B cell (primary cell): ENCODE results near the gene MAP3K5.

Experiments
- EZH2 ChIP-seq: IDR thresholded peaks from 2 replicates; pipeline ENCODE4 v1.6.1; 2012; ENCODE audit warnings: borderline replicate concordance, low read depth, mild to moderate bottlenecking, moderate library complexity, low read length; ENCODE audit not compliant: insufficient read depth, poor library complexity, severe bottlenecking
- TF ChIP-seq, protein P1 (sequence below): fragments of 200-600 bp; IDR thresholded peaks from one replicate; pipeline ENCODE4 v1.8.0; 2022; ENCODE audit warnings: antibody characterized with exemption, mild to moderate bottlenecking

- TF ChIP-seq, protein P1, sequence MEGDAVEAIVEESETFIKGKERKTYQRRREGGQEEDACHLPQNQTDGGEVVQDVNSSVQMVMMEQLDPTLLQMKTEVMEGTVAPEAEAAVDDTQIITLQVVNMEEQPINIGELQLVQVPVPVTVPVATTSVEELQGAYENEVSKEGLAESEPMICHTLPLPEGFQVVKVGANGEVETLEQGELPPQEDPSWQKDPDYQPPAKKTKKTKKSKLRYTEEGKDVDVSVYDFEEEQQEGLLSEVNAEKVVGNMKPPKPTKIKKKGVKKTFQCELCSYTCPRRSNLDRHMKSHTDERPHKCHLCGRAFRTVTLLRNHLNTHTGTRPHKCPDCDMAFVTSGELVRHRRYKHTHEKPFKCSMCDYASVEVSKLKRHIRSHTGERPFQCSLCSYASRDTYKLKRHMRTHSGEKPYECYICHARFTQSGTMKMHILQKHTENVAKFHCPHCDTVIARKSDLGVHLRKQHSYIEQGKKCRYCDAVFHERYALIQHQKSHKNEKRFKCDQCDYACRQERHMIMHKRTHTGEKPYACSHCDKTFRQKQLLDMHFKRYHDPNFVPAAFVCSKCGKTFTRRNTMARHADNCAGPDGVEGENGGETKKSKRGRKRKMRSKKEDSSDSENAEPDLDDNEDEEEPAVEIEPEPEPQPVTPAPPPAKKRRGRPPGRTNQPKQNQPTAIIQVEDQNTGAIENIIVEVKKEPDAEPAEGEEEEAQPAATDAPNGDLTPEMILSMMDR: no peak
- no peak for TF ChIP-seq EZH2
Observed at GRCh38 chr6:136618086-136618485, 174.2 kb downstream of the MAP3K5 start.
